WTC11 (cell line): ENCODE data around the gene IL36A. TPM values are rescaled to one million over a fixed set of nuclear protein-coding genes. Genes with fewer than 3 reads are reported as not detected.

Experiments used
- ATAC-seq: fragments of 200-7000 bp; cut with Tn5 transposase; 2 replicates; pipeline ENCODE4 v1.10.0; 2021; ENCODE audit warnings: mild to moderate bottlenecking, moderate library complexity
- CTCF ChIA-PET: fragments of 300-600 bp; sonication (Branson Sonifier 250); formaldehyde crosslinking; loops from one replicate; lab custom pipeline; 2021; ENCODE audit warnings: antibody characterized with exemption; lab: Charles Lee
- POLR2A ChIA-PET: fragments of 350-600 bp; sonication (Branson Sonifier 250); formaldehyde crosslinking; loops from one replicate; lab custom pipeline; 2021; ENCODE audit warnings: antibody characterized with exemption; lab: Charles Lee
- DNase-seq: peaks from one replicate; pipeline ENCODE4 v3.0.0; 2021; ENCODE audit warnings: low spot score
- H3K27ac Mint-ChIP-seq: 2 replicates; pipeline ENCODE4 v1.8.0; 2021; ENCODE audit warnings: mixed read lengths
- H3K27me3 Mint-ChIP-seq: 2 replicates; pipeline ENCODE4 v1.8.0; 2021; ENCODE audit warnings: low read depth, mild to moderate bottlenecking, moderate library complexity, mixed read lengths
- H3K36me3 Mint-ChIP-seq: 2 replicates; pipeline ENCODE4 v1.8.0; 2021; ENCODE audit warnings: mixed read lengths
- H3K4me1 Mint-ChIP-seq: 2 replicates; pipeline ENCODE4 v1.8.0; 2022; ENCODE audit warnings: mixed read lengths
- H3K4me3 Mint-ChIP-seq: 2 replicates; pipeline ENCODE4 v1.8.0; 2021; ENCODE audit warnings: mild to moderate bottlenecking, moderate library complexity, mixed read lengths
- H3K9me3 Mint-ChIP-seq: 2 replicates; pipeline ENCODE4 v1.8.0; 2021; ENCODE audit warnings: mixed read lengths
- ATF6 ChIP-seq: sonication (generic); formaldehyde crosslinking; IDR thresholded peaks from 2 replicates; pipeline ENCODE4 v1.8.1; 2023; ENCODE audit warnings: mild to moderate bottlenecking, missing genetic modification reagents
- CBFB ChIP-seq: sonication (generic); formaldehyde crosslinking; IDR thresholded peaks from 2 replicates; pipeline ENCODE4 v1.8.1; 2022; ENCODE audit warnings: mild to moderate bottlenecking, low read depth, missing genetic modification reagents
- CREB1 ChIP-seq: sonication (generic); formaldehyde crosslinking; IDR thresholded peaks from 2 replicates; pipeline ENCODE4 v1.8.0; 2023; ENCODE audit warnings: mild to moderate bottlenecking, missing genetic modification reagents
- CTCF ChIP-seq: fragments of 200-600 bp; IDR thresholded peaks from 2 replicates; pipeline ENCODE4 v1.8.0; 2022; ENCODE audit warnings: antibody characterized with exemption
- E2F1 ChIP-seq: sonication (generic); formaldehyde crosslinking; IDR thresholded peaks from 2 replicates; pipeline ENCODE4 v1.8.0; 2022; ENCODE audit warnings: mild to moderate bottlenecking, missing genetic modification reagents
- EMX1 ChIP-seq: fragments of 250-450 bp; sonication (Bioruptor Pico); IDR thresholded peaks from 2 replicates; pipeline ENCODE4 v1.8.0; 2021; ENCODE audit warnings: mild to moderate bottlenecking
- ETV6 ChIP-seq: sonication (generic); formaldehyde crosslinking; IDR thresholded peaks from 2 replicates; pipeline ENCODE4 v1.8.1; 2022; ENCODE audit warnings: mild to moderate bottlenecking, missing genetic modification reagents
- GRHL2 ChIP-seq: fragments of 250-450 bp; sonication (Bioruptor Pico); IDR thresholded peaks from 2 replicates; pipeline ENCODE4 v1.8.0; 2022; ENCODE audit warnings: mild to moderate bottlenecking, moderate library complexity; ENCODE audit not compliant: insufficient replicate concordance, severe bottlenecking
- MXD4 ChIP-seq: fragments of 250-450 bp; sonication (Bioruptor Pico); IDR thresholded peaks from 2 replicates; pipeline ENCODE4 v1.8.0; 2021; ENCODE audit warnings: mild to moderate bottlenecking, moderate library complexity, borderline replicate concordance
- OVOL2 ChIP-seq: fragments of 250-450 bp; sonication (Bioruptor Pico); IDR thresholded peaks from 2 replicates; pipeline ENCODE4 v1.9.0; 2021; ENCODE audit warnings: mild to moderate bottlenecking, borderline replicate concordance
- PREB ChIP-seq: sonication (generic); formaldehyde crosslinking; IDR thresholded peaks from 2 replicates; pipeline ENCODE4 v1.8.1; 2022; ENCODE audit warnings: mild to moderate bottlenecking, missing genetic modification reagents, moderate library complexity, borderline replicate concordance
- PRRX2 ChIP-seq: fragments of 250-450 bp; sonication (Bioruptor Pico); IDR thresholded peaks from 2 replicates; pipeline ENCODE4 v1.8.0; 2021; ENCODE audit warnings: mild to moderate bottlenecking
- RORB ChIP-seq: fragments of 250-450 bp; sonication (Bioruptor Pico); IDR thresholded peaks from 2 replicates; pipeline ENCODE4 v1.9.0; 2021; ENCODE audit warnings: mild to moderate bottlenecking
- TEAD1 ChIP-seq: sonication (generic); formaldehyde crosslinking; IDR thresholded peaks from 2 replicates; pipeline ENCODE4 v1.8.0; 2022; ENCODE audit warnings: mild to moderate bottlenecking, missing genetic modification reagents
- TP53 ChIP-seq: sonication (generic); formaldehyde crosslinking; IDR thresholded peaks from 2 replicates; pipeline ENCODE4 v1.8.1; 2023; ENCODE audit warnings: mild to moderate bottlenecking, missing genetic modification reagents
- USF1 ChIP-seq: sonication (generic); formaldehyde crosslinking; IDR thresholded peaks from 2 replicates; pipeline ENCODE4 v1.8.0; 2022; ENCODE audit warnings: mild to moderate bottlenecking, missing genetic modification reagents
- ZBTB21 ChIP-seq: sonication (generic); formaldehyde crosslinking; IDR thresholded peaks from 2 replicates; pipeline ENCODE4 v1.8.1; 2023; ENCODE audit warnings: mild to moderate bottlenecking, missing genetic modification reagents, borderline replicate concordance
- ZBTB43 ChIP-seq: sonication (generic); formaldehyde crosslinking; IDR thresholded peaks from 2 replicates; pipeline ENCODE4 v1.8.1; 2023; ENCODE audit warnings: mild to moderate bottlenecking, missing genetic modification reagents
- ZNF138 ChIP-seq: sonication (generic); formaldehyde crosslinking; conservative IDR thresholded peaks from 2 replicates; pipeline ENCODE4 v1.8.1; 2022; ENCODE audit warnings: mild to moderate bottlenecking, moderate library complexity, missing genetic modification reagents
- ZNF263 ChIP-seq: sonication (generic); formaldehyde crosslinking; IDR thresholded peaks from 2 replicates; pipeline ENCODE4 v1.8.1; 2022; ENCODE audit warnings: low read depth, mild to moderate bottlenecking, moderate library complexity, missing genetic modification reagents
- ZNF317 ChIP-seq: sonication (generic); formaldehyde crosslinking; IDR thresholded peaks from 2 replicates; pipeline ENCODE4 v1.8.1; 2023; ENCODE audit warnings: low read depth, mild to moderate bottlenecking, moderate library complexity, missing genetic modification reagents, borderline replicate concordance
- total RNA-seq: library from RNA; stranded (reverse); gene quantifications from 3 replicates; pipeline ENCODE4 v1.2.3, GENCODE V29; 2021

IL36A gene
- total RNA-seq, 1 experiment from 2014 or later: not detected

GRCh38 chr2:113054066-113054465 lies 48.8 kb downstream of the IL36A start (continued):
- TF ChIP-seq E2F1 (CRISPR knock-in tag) (no peak), ZBTB43 (CRISPR knock-in tag) (no peak), ZNF138 (CRISPR knock-in tag) (no peak), MXD4 (CRISPR knock-in tag) (no peak), TEAD1 (CRISPR knock-in tag) (no peak), CTCF (no peak), GRHL2 (CRISPR knock-in tag) (no peak), RORB (CRISPR knock-in tag) (no peak), USF1 (no peak), ZBTB21 (CRISPR knock-in tag) (no peak)

- peaks cover 79% of the 10 kb centered on the region for H3K27me3 Mint-ChIP-seq
- no peak for ATAC-seq
- no peak overlapping the region for H3K27ac Mint-ChIP-seq
- POLR2A ChIA-PET: no interaction called here
- H3K4me3 Mint-ChIP-seq: no peak overlapping the region
- no peaks in the 10 kb centered on the region for H3K4me1 Mint-ChIP-seq
- TF ChIP-seq PREB (CRISPR knock-in tag): no peak
- TF ChIP-seq TP53: no peak
- no peak for TF ChIP-seq PRRX2 (CRISPR knock-in tag)
- TF ChIP-seq ATF6 (CRISPR knock-in tag): no peak
- TF ChIP-seq EMX1: no peak
- TF ChIP-seq CBFB (CRISPR knock-in tag): no peak
- no peak for TF ChIP-seq CREB1
- no peak for TF ChIP-seq ZNF317
- no peak for TF ChIP-seq OVOL2 (CRISPR knock-in tag)
- TF ChIP-seq ZNF263 (CRISPR knock-in tag): no peak
- no peak for TF ChIP-seq ETV6 (CRISPR knock-in tag)
- CTCF ChIA-PET: no interaction called here
- DNase-seq: no peak
- peaks cover 48% of the 10 kb centered on the region for H3K9me3 Mint-ChIP-seq
- H3K36me3 Mint-ChIP-seq: peaks cover 31% of the 10 kb centered on the region
These were observed 51.3 kb downstream of the IL36A start for GRCh38 chr2:113056521-113056920.
